Mesenchymal stem cell (in vitro differentiated cells and primary cell): Measurements from ENCODE around the gene NAXD.
"Not testable (repeated sequence)": the region's sequence is repeated elsewhere in the genome, so short reads cannot be mapped to it uniquely, and the experiment has no call there.

Experiments used
- DNase-seq: peaks from one replicate; pipeline ENCODE4 v3.0.0-alpha.2; 2013
- H2AFZ ChIP-seq: one replicate; pipeline ENCODE4 v1.6.1; 2013; ENCODE audit warnings: low read depth, mild to moderate bottlenecking, control low read depth, inconsistent platforms, low read length, moderate library complexity
- H2AK5ac ChIP-seq: 2 replicates; pipeline ENCODE4 v1.6.1; 2013; ENCODE audit warnings: low read length, moderate library complexity, mild to moderate bottlenecking, inconsistent platforms; ENCODE audit not compliant: severe bottlenecking
- H2BK120ac ChIP-seq: one replicate; pipeline ENCODE4 v1.6.1; 2013; ENCODE audit warnings: low read depth, mild to moderate bottlenecking, inconsistent platforms, low read length, moderate library complexity
- H2BK12ac ChIP-seq, 2 experiments: one replicate each; pipeline ENCODE4 v1.6.1; 2013; ENCODE audit warnings: inconsistent platforms in 2 of 2, low read length in 2 of 2, mild to moderate bottlenecking in 2 of 2, moderate library complexity in 2 of 2, control low read depth in 1 of 2
- H2BK15ac ChIP-seq: one replicate; pipeline ENCODE4 v1.6.1; 2013; ENCODE audit warnings: mild to moderate bottlenecking, low read depth, inconsistent platforms; ENCODE audit not compliant: poor library complexity, severe bottlenecking
- H2BK5ac ChIP-seq: 2 replicates; pipeline ENCODE4 v1.6.1; 2013; ENCODE audit warnings: low read depth, mild to moderate bottlenecking, low read length, control low read depth, inconsistent platforms; ENCODE audit not compliant: poor library complexity, severe bottlenecking
- H3K14ac ChIP-seq, 2 experiments: one replicate each; pipeline ENCODE4 v1.6.1; 2013; ENCODE audit warnings: inconsistent platforms in 2 of 2, low read length in 2 of 2, control low read depth in 1 of 2, mild to moderate bottlenecking in 1 of 2, moderate library complexity in 1 of 2
- H3K18ac ChIP-seq, 2 experiments: one replicate each; pipeline ENCODE4 v1.6.1; 2013; ENCODE audit warnings: inconsistent platforms in 2 of 2, low read length in 2 of 2, control low read depth in 1 of 2, low read depth in 1 of 2, mild to moderate bottlenecking in 1 of 2
- H3K23ac ChIP-seq, 2 experiments: one replicate each; pipeline ENCODE4 v1.6.1; 2013; ENCODE audit warnings: inconsistent platforms in 2 of 2, low read length in 2 of 2, mild to moderate bottlenecking in 2 of 2, moderate library complexity in 2 of 2, control low read depth in 1 of 2
- H3K27ac ChIP-seq: 2 replicates; pipeline ENCODE4 v1.5.1; 2013; ENCODE audit warnings: mild to moderate bottlenecking, moderate library complexity, low read length, control low read depth, inconsistent platforms; ENCODE audit not compliant: poor library complexity, severe bottlenecking
- H3K27me3 ChIP-seq, 2 experiments: 2 replicates each; pipeline versions ENCODE4 v1.6.1 to v1.7.0; 2013; ENCODE audit warnings: low read length in 2 of 2, mild to moderate bottlenecking in 2 of 2, moderate library complexity in 2 of 2, control low read depth in 1 of 2, inconsistent platforms in 1 of 2; ENCODE audit not compliant: control insufficient read depth in 1 of 2, insufficient read depth in 1 of 2
- H3K36me3 ChIP-seq, 2 experiments: 2 replicates each; pipeline versions ENCODE4 v1.6.1 to v1.7.0; 2013; ENCODE audit warnings: low read length in 2 of 2, control low read depth in 1 of 2, inconsistent platforms in 1 of 2, low read depth in 1 of 2, mild to moderate bottlenecking in 1 of 2; ENCODE audit not compliant: insufficient read depth in 2 of 2, control insufficient read depth in 1 of 2
- H3K4ac ChIP-seq, 2 experiments: one replicate each; pipeline ENCODE4 v1.6.1; 2013; ENCODE audit warnings: inconsistent platforms in 2 of 2, low read length in 2 of 2, mild to moderate bottlenecking in 2 of 2, moderate library complexity in 2 of 2, control low read depth in 1 of 2, low read depth in 1 of 2
- H3K4me1 ChIP-seq: 2 replicates; pipeline ENCODE4 v1.6.1; 2013; ENCODE audit warnings: low read depth, low read length, control low read depth; ENCODE audit not compliant: control insufficient read depth, insufficient read depth
- H3K4me2 ChIP-seq: 2 replicates; pipeline ENCODE4 v1.6.1; 2013; ENCODE audit warnings: low read length, mild to moderate bottlenecking, inconsistent platforms; ENCODE audit not compliant: poor library complexity, severe bottlenecking
- H3K4me3 ChIP-seq, 2 experiments: 2 replicates each; pipeline versions ENCODE4 v1.5.1 to v1.7.0; 2013; ENCODE audit warnings: low read length in 2 of 2, mild to moderate bottlenecking in 2 of 2, control low read depth in 1 of 2, low read depth in 1 of 2; ENCODE audit not compliant: insufficient read depth in 1 of 2
- H3K79me1 ChIP-seq: replicated peaks from 2 replicates; pipeline ENCODE4 v1.6.1; 2013; ENCODE audit warnings: mild to moderate bottlenecking, control low read depth, low read length, inconsistent platforms; ENCODE audit not compliant: poor library complexity, severe bottlenecking
- H3K9ac ChIP-seq: 2 replicates; pipeline ENCODE4 v1.7.0; 2013; ENCODE audit warnings: mild to moderate bottlenecking, low read length, moderate library complexity
- H3K9me3 ChIP-seq: 2 replicates; pipeline ENCODE4 v1.7.0; 2013; ENCODE audit warnings: mild to moderate bottlenecking, low read length; ENCODE audit not compliant: control insufficient read depth
- H4K8ac ChIP-seq: one replicate; pipeline ENCODE4 v1.6.1; 2013; ENCODE audit warnings: inconsistent platforms, mild to moderate bottlenecking, low read length, moderate library complexity
- H4K91ac ChIP-seq: one replicate; pipeline ENCODE4 v1.6.1; 2013; ENCODE audit warnings: mild to moderate bottlenecking, low read length, inconsistent platforms
- WGBS: methylation state at CpG from one replicate; pipeline ENCODE4 v1.1.7; 2013; ENCODE audit warnings: mixed read lengths; 5-methylcytosine and 5-hydroxymethylcytosine counted together

NAXD gene

GRCh38 chr13:110606281-110606680, 9.1 kb upstream of the NAXD start:
- not testable (repeated sequence) for H2BK5ac ChIP-seq, H2BK120ac ChIP-seq, H2BK15ac ChIP-seq, H3K9me3 ChIP-seq, H4K8ac ChIP-seq, DNase-seq, H3K9ac ChIP-seq, H2AK5ac ChIP-seq, H3K4me1 ChIP-seq, H4K91ac ChIP-seq, H3K36me3 ChIP-seq, H3K4me3 ChIP-seq, H3K27ac ChIP-seq, H3K4ac ChIP-seq, H2AFZ ChIP-seq, H3K4me2 ChIP-seq, H3K79me1 ChIP-seq, H3K18ac ChIP-seq, H3K23ac ChIP-seq, H2BK12ac ChIP-seq, H3K27me3 ChIP-seq, H3K14ac ChIP-seq
- no CpG with 5 or more reads among the region's 33 CpGs for WGBS

- H2AFZ ChIP-seq = no peak overlapping the region
- no peak overlapping the region for H2AK5ac ChIP-seq
- DNase-seq = no peak
- no peak overlapping the region for H3K9ac ChIP-seq
- no peak overlapping the region for H2BK120ac ChIP-seq
- H3K36me3 ChIP-seq = no peaks in the 10 kb centered on the region
- H3K18ac ChIP-seq = no peak overlapping the region
- no peak overlapping the region for H4K91ac ChIP-seq
- H3K14ac ChIP-seq = no peak overlapping the region
- no peak overlapping the region for H3K4me3 ChIP-seq
- H3K4ac ChIP-seq = no peak overlapping the region
- no peak overlapping the region for H4K8ac ChIP-seq
- H3K4me2 ChIP-seq = no peak overlapping the region
- H3K4me1 ChIP-seq = peaks cover 4% of the 10 kb centered on the region
- H2BK5ac ChIP-seq = no peak overlapping the region
- no peak overlapping the region for H3K23ac ChIP-seq
- H2BK15ac ChIP-seq = no peak overlapping the region
- no peaks in the 10 kb centered on the region for H3K27me3 ChIP-seq
- H2BK12ac ChIP-seq = no peak overlapping the region
- H3K79me1 ChIP-seq = no peaks in the 10 kb centered on the region
- H3K9me3 ChIP-seq = no peaks in the 10 kb centered on the region
- H3K27ac ChIP-seq = no peak overlapping the region
- whole genome bisulfite sequencing = 76% methylated on average over 3 of the region's 3 CpGs
These were observed 7.6 kb upstream of the NAXD start for GRCh38 chr13:110607675-110608224.

- no peak overlapping the region for H2BK12ac ChIP-seq
- no peak overlapping the region for H4K8ac ChIP-seq
- H2BK15ac ChIP-seq = no peak overlapping the region
- H3K27ac ChIP-seq = no peak overlapping the region
- H2AK5ac ChIP-seq = no peak overlapping the region
- H3K14ac ChIP-seq = no peak overlapping the region
- H2BK5ac ChIP-seq = no peak overlapping the region
- no peak overlapping the region for H2AFZ ChIP-seq
- no peak overlapping the region for H3K23ac ChIP-seq
- no peaks in the 10 kb centered on the region for H3K27me3 ChIP-seq
- no peak overlapping the region for H3K4me2 ChIP-seq
- H3K9ac ChIP-seq = no peak overlapping the region
- H3K79me1 ChIP-seq = no peaks in the 10 kb centered on the region
- WGBS = 80% methylated on average over 12 of the region's 12 CpGs
- no peak overlapping the region for H2BK120ac ChIP-seq
- peaks cover 10% of the 10 kb centered on the region for H3K4me1 ChIP-seq
- no peaks in the 10 kb centered on the region for H3K36me3 ChIP-seq
- no peak overlapping the region for H4K91ac ChIP-seq
- no peak overlapping the region for H3K4ac ChIP-seq
- no peaks in the 10 kb centered on the region for H3K9me3 ChIP-seq
- H3K4me3 ChIP-seq = no peak overlapping the region
- DNase-seq = no peak
- H3K18ac ChIP-seq = no peak overlapping the region
These were observed 4.3 kb upstream of the NAXD start for GRCh38 chr13:110610955-110611595.

- Histone ChIP-seq H3K4ac (peak overlapping the region; percentile 90 to 92), H2BK12ac (no peak overlapping the region), H3K18ac (peak overlapping the region; percentile 73 to 90), H3K27me3 (no peaks in the 10 kb centered on the region), H3K14ac (no peak overlapping the region), H2BK5ac (no peak overlapping the region), H2BK15ac (no peak overlapping the region), H3K23ac (no peak overlapping the region), H3K4me2 (peak overlapping the region; percentile 31), H3K9me3 (no peaks in the 10 kb centered on the region), H3K36me3 (no peaks in the 10 kb centered on the region), H4K8ac (peak overlapping the region; percentile 99), H2BK120ac (no peak overlapping the region), H2AK5ac (peak overlapping the region; percentile 69), H3K4me1 (peaks cover 20% of the 10 kb centered on the region), H3K79me1 (peaks cover under 1% of the 10 kb centered on the region), H2AFZ (peak overlapping the region; percentile 55), H4K91ac (peak overlapping the region; percentile 90), H3K9ac (peak overlapping the region; percentile 94), H3K27ac (peak overlapping the region; percentile 57), H3K4me3 (peak overlapping the region in 1 of 2 experiments; percentile 91)
- WGBS = 88% methylated on average over 11 of the region's 11 CpGs
- no peak for DNase-seq
These were observed 382 bp upstream of the NAXD start for GRCh38 chr13:110615005-110615321.
